Cerebellar nuclear complex (tissue), 1 donor: ENCODE measurements around the gene JAZF1.

Experiments used
- DNase-seq, 2 experiments: peaks; one replicate each; lab custom pipeline; 2025; lab: John Stamatoyannopoulos, UW

The JAZF1 gene

GRCh38 chr7:28191751-28192150 is 11.2 kb upstream of the JAZF1 start:
- no peak for DNase-seq

GRCh38 chr7:28191184-28191583 is 10.6 kb upstream of the JAZF1 start:
- no peak for DNase-seq

DNA sequence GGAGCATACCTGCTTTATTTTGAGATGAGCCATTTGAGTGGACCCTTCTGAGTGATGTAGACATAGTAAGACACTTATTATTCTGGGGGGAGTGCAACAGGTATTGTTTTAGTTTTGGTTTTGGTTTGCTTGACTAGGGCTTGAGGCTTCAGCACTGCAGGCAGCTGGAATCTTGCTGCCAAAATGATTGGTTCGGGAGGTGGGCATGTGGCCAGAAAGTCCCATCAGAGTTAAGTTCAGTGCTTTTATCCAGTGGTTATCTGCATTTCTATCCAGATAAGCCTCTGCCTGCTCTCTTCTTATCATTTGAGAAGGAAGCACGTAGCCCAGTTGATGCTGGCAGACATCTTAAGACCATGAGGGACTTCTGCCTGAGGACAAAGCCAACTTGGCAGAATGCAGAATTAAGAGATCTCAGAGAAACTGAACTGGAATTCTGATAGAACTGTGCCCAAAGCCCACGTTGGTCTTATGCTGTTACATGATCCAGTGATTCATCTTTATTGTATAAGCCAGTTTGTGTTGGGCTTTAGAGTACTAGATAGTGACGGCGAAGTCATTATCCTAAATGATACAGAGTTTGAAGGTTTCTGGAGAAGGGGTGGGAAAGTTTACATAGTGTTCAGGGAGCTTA is 9.6 kb upstream of the JAZF1 start:
- DNase-seq = no peak

- DNase-seq = no peak
These were observed 6.4 kb upstream of the JAZF1 start for GRCh38 chr7:28187012-28187411.

DNA sequence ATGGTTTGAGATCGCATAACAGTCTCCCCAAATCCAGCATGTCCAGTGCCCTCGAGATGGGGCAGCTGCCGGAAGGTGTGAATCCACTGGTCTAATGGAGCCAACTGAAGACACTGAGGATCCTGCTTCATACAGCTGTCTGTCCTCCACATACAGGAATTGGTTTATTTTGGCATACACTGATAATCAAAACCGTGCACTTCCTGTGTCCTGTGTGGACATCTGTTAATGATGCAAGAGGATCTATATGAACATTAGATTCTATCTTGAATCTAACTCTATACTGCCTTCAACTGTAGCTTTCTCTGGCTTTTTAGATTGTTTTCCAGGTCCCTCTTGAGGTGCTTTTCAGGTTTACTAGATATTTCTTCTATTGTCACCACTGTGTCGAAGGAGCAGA is 3.0 kb upstream of the JAZF1 start:
- DNase-seq = no peak

GRCh38 chr7:28182071-28182471 is 1.5 kb upstream of the JAZF1 start:
- no peak for DNase-seq

GRCh38 chr7:28181416-28181815 is 821 bp upstream of the JAZF1 start:
- no peak for DNase-seq

GRCh38 chr7:28180031-28180363 is 598 bp downstream of the JAZF1 start:
- DNase-seq = no peak

- DNase-seq = no peak
These were observed 1.2 kb downstream of the JAZF1 start for GRCh38 chr7:28179120-28180030.

DNA sequence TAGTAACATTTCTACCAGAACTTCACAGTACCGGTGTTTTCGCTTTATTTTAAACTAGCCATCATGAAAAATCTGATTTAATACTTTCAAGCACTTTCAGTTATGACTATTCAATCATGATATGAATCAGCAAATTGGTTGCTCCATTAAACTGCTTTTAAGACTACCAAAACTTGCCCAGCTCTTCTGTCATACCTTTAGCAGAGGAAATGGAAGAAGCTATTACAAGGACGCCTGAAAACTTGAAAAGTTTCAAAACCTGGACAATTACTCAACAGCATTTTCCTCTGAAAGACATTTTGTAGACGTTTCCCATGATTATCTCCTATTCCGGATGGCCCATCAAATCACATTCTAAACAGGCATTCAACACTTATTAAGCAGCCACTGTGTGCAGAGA is 2.0 kb downstream of the JAZF1 start:
- DNase-seq = no peak

DNA sequence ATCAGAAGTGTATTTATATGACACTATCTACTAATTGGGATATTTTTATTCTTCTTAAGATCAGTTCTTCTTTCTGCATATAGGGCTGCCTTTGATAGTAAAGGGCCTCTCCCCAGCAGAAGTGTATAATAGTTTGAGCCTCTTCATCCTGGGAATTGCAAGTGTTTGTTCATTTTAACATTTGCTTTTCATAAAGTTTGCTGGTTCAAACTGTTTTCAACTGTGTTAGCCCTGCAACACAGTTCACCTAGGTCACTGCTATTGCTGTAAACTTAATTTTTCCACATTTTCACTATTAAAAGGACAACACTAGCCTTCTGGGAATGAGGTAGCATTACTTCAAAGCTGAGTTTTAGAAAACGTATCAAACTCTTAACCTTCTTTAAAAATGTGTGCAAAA is 2.8 kb downstream of the JAZF1 start:
- DNase-seq = no peak

- no peak for DNase-seq
These were observed 4.0 kb downstream of the JAZF1 start for GRCh38 chr7:28176645-28177044.

DNA sequence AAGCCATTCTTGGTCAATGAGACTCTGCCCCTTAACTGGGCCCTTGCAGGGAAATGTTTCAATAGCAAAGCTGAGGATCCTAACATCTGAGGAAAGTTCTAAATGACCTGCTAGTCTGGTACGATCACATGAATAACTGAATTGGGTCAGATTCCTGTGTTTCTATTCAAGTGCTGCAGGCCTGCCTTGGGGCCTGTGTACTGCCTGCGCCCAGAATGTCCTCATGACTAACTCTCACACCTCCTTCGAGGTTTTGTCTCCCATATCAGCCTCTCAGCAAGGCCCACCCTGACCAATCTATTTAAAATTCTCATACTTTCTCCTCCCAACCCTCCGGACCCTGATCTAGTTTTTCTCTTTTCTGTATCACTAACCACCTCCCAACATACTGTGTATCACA is 4.4 kb downstream of the JAZF1 start:
- DNase-seq = no peak

DNA sequence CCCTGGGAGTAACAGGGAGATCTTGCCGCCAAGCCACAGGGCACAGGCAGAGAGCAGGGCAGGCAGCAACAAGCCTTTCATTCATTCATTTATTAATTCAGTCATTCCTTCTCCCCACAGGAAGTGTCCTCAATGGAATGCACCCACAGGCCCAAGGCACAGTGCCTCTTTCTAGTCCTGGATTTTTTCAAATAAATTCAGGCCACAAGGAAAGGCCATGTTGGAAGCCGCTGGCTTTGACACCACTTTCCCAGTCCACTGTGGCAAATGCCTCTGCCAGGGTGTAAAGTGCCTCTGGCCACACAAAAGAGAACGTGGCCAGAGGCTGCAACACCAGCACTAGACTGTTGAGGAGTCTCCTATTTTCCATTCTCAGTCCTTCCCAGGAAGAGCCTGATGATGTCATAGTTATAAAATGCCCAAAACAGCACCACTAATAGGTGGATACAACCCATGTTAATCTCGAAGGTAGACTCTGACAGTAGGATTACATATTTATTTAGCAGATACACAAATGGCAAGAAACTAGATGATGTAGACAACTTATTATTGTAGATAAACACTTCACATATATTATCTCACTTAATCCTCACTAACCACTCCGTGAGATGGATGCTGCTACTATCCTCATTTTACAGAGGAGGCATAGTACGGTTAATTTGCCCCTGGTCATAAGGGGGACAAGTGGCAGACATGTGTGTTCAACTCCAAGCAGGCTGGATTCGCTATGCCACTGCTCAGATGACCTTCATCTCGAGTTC is 5.5 kb downstream of the JAZF1 start:
- DNase-seq = no peak

- no peak for DNase-seq
These were observed 6.2 kb downstream of the JAZF1 start for GRCh38 chr7:28174442-28174841.

- DNase-seq = no peak
These were observed 7.1 kb downstream of the JAZF1 start for GRCh38 chr7:28173531-28173930.

GRCh38 chr7:28172958-28173357 is 7.6 kb downstream of the JAZF1 start:
- no peak for DNase-seq

DNA sequence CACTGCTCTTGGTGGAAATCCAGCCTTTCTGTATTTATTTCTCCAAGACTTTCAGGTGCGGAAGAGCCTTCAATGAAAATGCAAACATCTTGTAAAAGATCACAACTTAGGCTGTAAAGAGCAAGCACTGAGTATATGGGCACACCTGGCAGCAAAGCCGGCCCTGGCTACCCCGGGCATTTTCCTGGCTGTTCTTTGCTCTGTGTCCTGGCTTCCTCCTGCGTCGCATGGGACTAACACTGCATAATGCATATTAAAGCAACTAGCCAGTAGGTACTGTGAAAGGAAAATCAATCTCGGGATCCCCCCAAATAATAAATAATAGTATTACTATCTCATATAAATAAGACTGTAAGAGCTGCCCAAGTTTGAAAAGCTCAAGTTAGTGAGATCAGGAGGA is 9.9 kb downstream of the JAZF1 start:
- DNase-seq = no peak

DNA sequence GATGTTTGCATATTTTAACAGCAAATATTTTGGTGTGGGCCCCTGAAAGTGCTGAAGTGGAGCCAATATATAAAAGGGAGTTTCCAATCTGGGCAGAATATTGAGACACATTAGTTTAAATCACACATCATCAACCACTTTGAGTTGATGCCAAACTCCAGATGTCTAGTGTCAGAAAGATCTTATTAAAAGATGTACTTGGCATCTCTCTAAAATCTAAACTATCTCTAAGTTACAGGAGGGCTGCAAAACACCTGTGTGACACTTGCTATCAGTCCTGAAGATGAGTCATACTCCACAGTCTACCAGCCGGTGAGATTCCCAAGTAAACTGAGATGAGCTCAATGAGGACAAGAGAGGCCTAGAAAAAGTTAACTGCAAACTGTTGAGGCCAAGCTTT is 11.4 kb downstream of the JAZF1 start:
- DNase-seq = no peak

- DNase-seq = no peak
These were observed 12.0 kb downstream of the JAZF1 start for GRCh38 chr7:28168393-28169158.

DNA sequence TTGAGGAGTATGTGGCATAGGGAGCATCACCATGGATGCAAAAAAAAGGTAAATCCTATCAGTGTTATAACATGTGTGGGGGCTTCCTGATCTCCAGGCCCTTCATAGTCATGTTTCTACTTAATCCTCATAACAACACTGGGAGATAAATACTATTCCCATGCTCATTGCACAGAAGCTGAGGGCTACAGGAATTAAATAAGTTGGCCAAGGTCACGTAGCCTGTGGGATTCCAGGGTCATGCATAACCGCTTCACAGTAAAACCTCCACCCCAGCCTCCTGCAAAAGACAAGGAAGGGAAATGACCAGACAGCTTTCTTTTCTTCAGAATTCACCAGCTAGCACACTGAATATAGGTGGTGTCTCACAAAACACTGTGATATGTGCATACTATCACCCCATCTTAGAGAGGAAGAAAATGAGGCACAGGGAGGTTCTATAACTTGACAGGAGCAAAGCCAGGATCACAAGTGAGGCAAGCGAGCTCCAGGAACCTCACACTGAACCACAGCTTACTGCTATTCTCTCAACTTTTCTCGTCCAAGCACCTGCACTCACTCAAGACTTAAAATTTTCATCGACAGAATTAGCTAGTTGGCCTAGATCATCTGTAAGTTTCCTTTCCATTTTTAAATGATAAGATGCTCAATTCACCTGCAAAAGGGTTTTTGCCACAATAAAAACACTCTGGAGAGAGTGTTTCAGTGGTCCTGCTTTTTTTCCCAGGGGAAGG is 13.4 kb downstream of the JAZF1 start:
- DNase-seq = no peak
